ENCODE measurements around the gene THBD.

The THBD gene

GRCh38 chr20:23091721-23092383 lies 42.4 kb upstream of the THBD start:
- H3K4me3 ChIP-seq (ENCODE audit: low read depth, low read length): no peak overlapping the region
- no peak for DNase-seq (ENCODE audit: low read depth)
- TF ChIP-seq POLR2A (IDR thresholded peaks at IDR 0.05; ENCODE audit: extremely low read depth, insufficient read length): no peak
- TF ChIP-seq MYC (IDR thresholded peaks at IDR 0.05; ENCODE audit: low read depth, low read length): no peak
- TF ChIP-seq CTCF (IDR thresholded peaks at IDR 0.05; ENCODE audit: low read depth, low read length): no peak
- TF ChIP-seq MAX (IDR thresholded peaks at IDR 0.05; ENCODE audit: low read depth, low read length): no peak

GRCh38 chr20:23090878-23091277 lies 41.4 kb upstream of the THBD start:
- TF ChIP-seq CTCF (IDR thresholded peaks at IDR 0.05; ENCODE audit: low read depth, low read length): no peak
- no peak for TF ChIP-seq MAX (IDR thresholded peaks at IDR 0.05; ENCODE audit: low read depth, low read length)
- TF ChIP-seq POLR2A (IDR thresholded peaks at IDR 0.05; ENCODE audit: extremely low read depth, insufficient read length): no peak
- TF ChIP-seq MYC (IDR thresholded peaks at IDR 0.05; ENCODE audit: low read depth, low read length): no peak
- no peak for DNase-seq (ENCODE audit: low read depth)
- H3K4me3 ChIP-seq (ENCODE audit: low read depth, low read length): no peak overlapping the region

- no peak for DNase-seq (ENCODE audit: low read depth)
- no peak overlapping the region for H3K4me3 ChIP-seq (ENCODE audit: low read depth, low read length)
- TF ChIP-seq CTCF (IDR thresholded peaks at IDR 0.05; ENCODE audit: low read depth, low read length) (no peak), MYC (IDR thresholded peaks at IDR 0.05; ENCODE audit: low read depth, low read length) (no peak), MAX (IDR thresholded peaks at IDR 0.05; ENCODE audit: low read depth, low read length) (no peak), POLR2A (IDR thresholded peaks at IDR 0.05; ENCODE audit: extremely low read depth, insufficient read length) (no peak)
Observed at GRCh38 chr20:23090147-23090546, 40.7 kb upstream of the THBD start.

GRCh38 chr20:23088866-23089265 lies 39.4 kb upstream of the THBD start:
- H3K4me3 ChIP-seq (ENCODE audit: low read depth, low read length): no peak overlapping the region
- no peak for DNase-seq (ENCODE audit: low read depth)
- TF ChIP-seq MAX (IDR thresholded peaks at IDR 0.05; ENCODE audit: low read depth, low read length) (no peak), POLR2A (IDR thresholded peaks at IDR 0.05; ENCODE audit: extremely low read depth, insufficient read length) (no peak), CTCF (IDR thresholded peaks at IDR 0.05; ENCODE audit: low read depth, low read length) (no peak), MYC (IDR thresholded peaks at IDR 0.05; ENCODE audit: low read depth, low read length) (no peak)

GRCh38 chr20:23087587-23088251 lies 38.2 kb upstream of the THBD start:
- TF ChIP-seq CTCF (IDR thresholded peaks at IDR 0.05; ENCODE audit: low read depth, low read length) (no peak), MAX (IDR thresholded peaks at IDR 0.05; ENCODE audit: low read depth, low read length) (no peak), MYC (IDR thresholded peaks at IDR 0.05; ENCODE audit: low read depth, low read length) (no peak)
- no peak overlapping the region for H3K4me3 ChIP-seq (ENCODE audit: low read depth, low read length)
- DNase-seq (ENCODE audit: low read depth): peak; percentile 66

All from NB4 (cell line).